ENCODE measurements around the gene ENOX1. TPM values are rescaled to one million over a fixed set of nuclear protein-coding genes. Genes with fewer than 3 reads are reported as not detected.

The ENOX1 gene
- total RNA-seq, 1 experiment from 2014 or later, result 0.07 TPM

DNA sequence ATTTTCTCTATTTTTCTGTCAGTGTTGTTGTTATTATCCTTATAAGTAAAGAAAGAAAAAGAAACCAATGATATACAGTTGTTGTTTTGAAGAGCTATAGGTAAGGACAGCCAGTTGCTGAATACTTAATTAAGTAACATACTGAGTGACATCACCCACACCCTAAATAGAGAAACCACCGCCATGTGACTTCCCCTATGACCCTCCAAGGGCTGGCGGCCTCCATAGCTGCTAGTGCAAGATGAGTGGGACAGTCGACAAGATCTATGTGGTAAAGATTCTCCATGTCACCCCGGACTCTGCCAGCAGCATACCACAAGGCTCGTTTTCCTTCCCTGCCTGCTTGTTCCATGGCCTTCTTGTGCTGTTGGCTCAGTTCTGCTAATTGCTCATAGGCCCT is 542.3 kb downstream of the ENOX1 start:
- no peak for DNase-seq
- H3K36me3 ChIP-seq (replicated peaks; ENCODE audit: control insufficient read depth, insufficient read depth, low read length), result no peaks in the 10 kb centered on the region
- no peaks in the 10 kb centered on the region for H3K27me3 ChIP-seq (ENCODE audit: control insufficient read depth, insufficient read depth, low read length)
- no peak overlapping the region for H3K4me3 ChIP-seq (ENCODE audit: insufficient read depth, low read depth, low read length)

DNA sequence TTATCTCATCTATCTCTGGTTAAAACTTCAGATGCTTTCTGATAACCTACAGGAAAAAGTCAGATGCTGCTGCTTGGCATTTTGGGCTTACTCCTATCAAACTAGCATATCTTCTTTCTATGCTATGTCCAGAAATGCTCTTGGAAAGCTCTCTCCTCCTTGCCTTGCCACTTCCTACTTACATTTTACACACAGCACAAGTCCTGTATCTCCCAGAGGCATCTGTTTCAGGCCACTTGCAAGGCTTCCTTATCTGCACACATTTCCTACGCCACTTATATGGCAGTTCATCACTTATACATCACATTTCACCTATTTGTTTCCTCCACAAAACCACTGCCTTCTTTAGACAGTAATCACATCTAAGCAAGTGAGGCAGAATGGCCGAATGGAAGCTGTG is 543.1 kb downstream of the ENOX1 start:
- Histone ChIP-seq H3K27me3 (ENCODE audit: control insufficient read depth, insufficient read depth, low read length) (no peaks in the 10 kb centered on the region), H3K36me3 (replicated peaks; ENCODE audit: control insufficient read depth, insufficient read depth, low read length) (no peaks in the 10 kb centered on the region), H3K4me3 (ENCODE audit: insufficient read depth, low read depth, low read length) (no peak overlapping the region)
- no peak for DNase-seq

DNA sequence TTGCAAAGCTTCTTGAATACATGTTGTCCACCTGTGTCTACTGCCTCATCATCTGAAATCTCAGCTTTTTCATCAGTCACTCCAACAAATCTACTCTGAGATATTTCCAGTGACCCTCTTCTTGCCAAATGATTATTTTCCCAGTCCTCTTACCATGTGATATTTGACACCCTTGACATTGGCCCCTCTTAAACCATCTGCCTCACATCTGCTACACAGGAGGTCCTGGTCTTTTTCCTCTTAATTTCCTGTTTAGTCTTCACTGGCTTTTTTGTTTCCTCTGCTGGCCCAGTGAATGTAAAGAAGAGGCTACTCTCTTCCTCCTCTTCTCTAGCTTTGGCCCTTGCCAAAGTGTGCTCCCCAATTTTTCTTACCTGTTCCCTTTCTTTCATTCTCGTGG is 544.7 kb downstream of the ENOX1 start:
- DNase-seq, result no peak
- no peak overlapping the region for H3K4me3 ChIP-seq (ENCODE audit: insufficient read depth, low read depth, low read length)
- no peaks in the 10 kb centered on the region for H3K27me3 ChIP-seq (ENCODE audit: control insufficient read depth, insufficient read depth, low read length)
- no peaks in the 10 kb centered on the region for H3K36me3 ChIP-seq (replicated peaks; ENCODE audit: control insufficient read depth, insufficient read depth, low read length)

DNA sequence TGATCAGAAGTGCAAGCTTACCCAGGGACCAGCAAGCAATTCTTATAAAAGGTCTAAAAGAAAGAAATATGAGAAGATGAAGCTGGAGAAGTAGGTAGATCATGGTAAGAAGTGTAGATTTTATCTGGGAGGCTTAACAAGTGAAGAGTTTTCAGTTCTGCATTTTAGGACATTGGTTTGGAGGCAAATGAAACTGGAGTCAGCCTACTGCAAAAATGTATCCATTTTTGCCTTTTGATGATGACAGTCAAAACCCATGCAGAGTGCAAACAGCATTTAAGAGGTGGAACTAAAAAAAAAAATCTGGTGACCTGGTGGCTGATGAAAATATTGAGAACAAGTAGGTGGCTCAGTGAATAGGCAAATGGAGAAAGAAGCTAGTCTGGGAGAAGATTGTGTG is 546.5 kb downstream of the ENOX1 start:
- no peaks in the 10 kb centered on the region for H3K36me3 ChIP-seq (replicated peaks; ENCODE audit: control insufficient read depth, insufficient read depth, low read length)
- H3K4me3 ChIP-seq (ENCODE audit: insufficient read depth, low read depth, low read length), result no peak overlapping the region
- DNase-seq, result no peak
- no peaks in the 10 kb centered on the region for H3K27me3 ChIP-seq (ENCODE audit: control insufficient read depth, insufficient read depth, low read length)

DNA sequence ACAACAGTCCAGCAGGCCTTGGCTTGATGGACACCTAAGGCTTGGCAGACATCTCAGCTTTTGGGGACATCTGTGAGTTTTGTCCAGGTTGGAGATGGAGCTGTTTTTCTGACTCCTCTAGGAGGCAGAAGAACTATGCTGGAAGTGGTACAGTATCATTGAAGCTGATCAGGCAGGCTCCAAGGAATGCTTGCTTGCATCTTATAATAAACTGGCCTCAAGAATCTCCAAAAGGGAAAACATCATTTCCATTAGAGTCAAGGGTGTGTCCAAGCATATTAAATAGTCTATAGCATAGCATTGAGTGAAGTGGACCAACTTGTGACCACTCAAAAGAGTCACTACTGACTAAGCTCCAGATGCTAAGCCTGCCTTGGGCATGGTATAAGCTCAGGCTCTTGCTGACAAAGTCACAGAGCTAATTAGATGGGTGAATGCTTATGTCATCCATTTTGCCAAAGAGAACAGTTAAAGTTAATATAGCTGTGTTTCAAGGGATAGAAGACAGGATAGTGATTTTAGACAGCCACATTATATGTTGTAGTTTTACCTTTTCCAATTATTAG is 547.4 kb downstream of the ENOX1 start:
- Histone ChIP-seq H3K36me3 (replicated peaks; ENCODE audit: control insufficient read depth, insufficient read depth, low read length) (no peaks in the 10 kb centered on the region), H3K27me3 (ENCODE audit: control insufficient read depth, insufficient read depth, low read length) (no peaks in the 10 kb centered on the region), H3K4me3 (ENCODE audit: insufficient read depth, low read depth, low read length) (no peak overlapping the region)
- DNase-seq, result no peak

DNA sequence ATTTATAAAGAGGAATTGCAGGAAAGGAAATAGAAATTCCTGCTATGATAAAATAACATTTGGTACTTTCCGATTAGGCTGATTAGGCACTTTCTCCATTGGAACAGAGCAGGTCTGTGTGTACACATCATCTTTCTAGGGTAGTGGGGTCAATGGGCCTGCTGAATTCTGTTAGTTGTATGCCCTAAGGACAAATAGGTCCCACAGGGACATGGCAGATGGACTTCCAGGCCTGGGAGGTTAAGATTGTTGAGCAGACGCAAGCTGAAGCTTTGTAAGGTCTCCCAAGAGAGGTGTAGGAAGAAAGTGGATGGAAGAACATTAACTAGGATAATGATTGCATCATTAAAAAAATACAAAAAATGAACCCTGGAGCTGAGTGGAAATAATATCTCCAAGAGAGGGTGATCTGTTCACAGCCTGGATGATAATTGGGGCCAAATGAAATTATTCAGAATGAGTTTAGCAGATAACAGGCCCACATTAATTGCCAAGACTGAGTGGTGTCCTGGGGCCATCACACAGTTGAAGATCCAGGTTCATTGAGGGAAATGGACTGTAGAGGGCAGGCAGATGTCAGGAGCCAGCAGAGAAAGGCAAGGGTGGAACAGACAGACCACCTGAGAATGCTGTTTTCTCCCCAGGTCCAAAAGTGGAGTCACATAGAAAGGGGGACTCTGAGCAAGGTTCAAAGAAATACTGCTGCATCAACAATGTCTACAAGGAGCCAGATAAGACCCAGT is 548.3 kb downstream of the ENOX1 start:
- Histone ChIP-seq H3K36me3 (replicated peaks; ENCODE audit: control insufficient read depth, insufficient read depth, low read length) (no peaks in the 10 kb centered on the region), H3K4me3 (ENCODE audit: insufficient read depth, low read depth, low read length) (no peak overlapping the region), H3K27me3 (ENCODE audit: control insufficient read depth, insufficient read depth, low read length) (no peaks in the 10 kb centered on the region)
- no peak for DNase-seq

DNA sequence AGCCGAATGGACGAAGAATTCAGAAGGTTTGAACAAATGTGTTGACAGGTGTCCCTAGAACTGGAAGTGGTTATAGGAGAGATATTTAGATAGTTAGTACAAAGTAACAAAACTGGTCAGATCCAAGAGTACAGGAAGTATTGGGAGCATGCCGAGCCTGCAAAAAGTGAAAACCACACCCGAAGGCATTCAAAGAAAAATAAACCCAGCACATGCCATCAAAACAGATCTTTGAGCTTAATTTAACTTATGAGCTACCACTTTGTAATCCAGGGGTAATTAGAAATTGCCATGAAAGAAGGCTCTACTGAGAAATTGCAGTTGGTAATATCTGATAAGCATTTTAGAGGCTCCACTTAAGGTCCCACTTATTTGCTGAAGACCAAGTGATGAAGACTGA is 549.2 kb downstream of the ENOX1 start:
- H3K4me3 ChIP-seq (ENCODE audit: insufficient read depth, low read depth, low read length), result no peak overlapping the region
- DNase-seq, result no peak

DNA sequence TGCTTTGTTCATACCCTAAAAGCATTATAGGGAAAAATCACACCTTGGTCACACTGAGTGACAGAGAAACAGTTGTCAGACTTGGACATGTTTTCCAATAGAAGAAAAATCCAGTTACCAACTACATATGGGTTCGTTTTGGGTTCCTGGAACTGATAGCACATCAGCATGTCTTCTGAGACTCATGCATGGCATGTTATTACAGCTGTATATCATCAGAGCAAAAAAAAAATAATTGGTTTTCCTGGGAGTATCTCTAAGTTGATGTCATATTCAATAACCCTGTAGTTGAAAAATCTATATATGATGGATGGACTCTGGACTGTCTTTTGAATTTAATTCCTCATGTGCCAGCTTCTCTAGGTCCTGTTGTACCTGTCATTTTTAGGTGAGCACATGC is 551.7 kb downstream of the ENOX1 start:
- H3K4me3 ChIP-seq (ENCODE audit: insufficient read depth, low read depth, low read length), result no peak overlapping the region
- no peaks in the 10 kb centered on the region for H3K36me3 ChIP-seq (replicated peaks; ENCODE audit: control insufficient read depth, insufficient read depth, low read length)
- no peak for DNase-seq
- H3K27me3 ChIP-seq (ENCODE audit: control insufficient read depth, insufficient read depth, low read length), result no peaks in the 10 kb centered on the region

More for the DNA sequence above, 549.2 kb downstream of the ENOX1 start:
- H3K27me3 ChIP-seq (ENCODE audit: control insufficient read depth, insufficient read depth, low read length), result no peaks in the 10 kb centered on the region
- no peaks in the 10 kb centered on the region for H3K36me3 ChIP-seq (replicated peaks; ENCODE audit: control insufficient read depth, insufficient read depth, low read length)

DNA sequence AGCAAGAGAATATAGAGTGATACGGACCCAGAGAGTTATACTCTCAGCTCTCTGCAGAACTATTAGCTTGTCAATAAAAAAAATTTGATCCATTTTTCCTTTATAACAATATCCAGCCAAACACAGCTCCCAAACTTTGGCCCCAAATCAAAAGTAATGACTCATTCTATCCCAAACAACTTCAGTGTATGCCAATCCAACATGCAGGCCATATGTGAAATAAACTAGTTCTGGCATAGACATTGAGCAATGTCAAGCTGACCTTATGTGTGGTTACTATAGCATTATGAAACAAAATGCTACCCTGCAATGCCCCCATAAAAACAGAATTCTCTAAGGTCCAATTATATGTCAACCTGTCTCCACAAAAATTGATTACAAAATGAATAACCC is 553.9 kb downstream of the ENOX1 start:
- DNase-seq, result no peak
- Histone ChIP-seq H3K27me3 (ENCODE audit: control insufficient read depth, insufficient read depth, low read length) (no peaks in the 10 kb centered on the region), H3K4me3 (ENCODE audit: insufficient read depth, low read depth, low read length) (no peak overlapping the region), H3K36me3 (replicated peaks; ENCODE audit: control insufficient read depth, insufficient read depth, low read length) (no peaks in the 10 kb centered on the region)

DNA sequence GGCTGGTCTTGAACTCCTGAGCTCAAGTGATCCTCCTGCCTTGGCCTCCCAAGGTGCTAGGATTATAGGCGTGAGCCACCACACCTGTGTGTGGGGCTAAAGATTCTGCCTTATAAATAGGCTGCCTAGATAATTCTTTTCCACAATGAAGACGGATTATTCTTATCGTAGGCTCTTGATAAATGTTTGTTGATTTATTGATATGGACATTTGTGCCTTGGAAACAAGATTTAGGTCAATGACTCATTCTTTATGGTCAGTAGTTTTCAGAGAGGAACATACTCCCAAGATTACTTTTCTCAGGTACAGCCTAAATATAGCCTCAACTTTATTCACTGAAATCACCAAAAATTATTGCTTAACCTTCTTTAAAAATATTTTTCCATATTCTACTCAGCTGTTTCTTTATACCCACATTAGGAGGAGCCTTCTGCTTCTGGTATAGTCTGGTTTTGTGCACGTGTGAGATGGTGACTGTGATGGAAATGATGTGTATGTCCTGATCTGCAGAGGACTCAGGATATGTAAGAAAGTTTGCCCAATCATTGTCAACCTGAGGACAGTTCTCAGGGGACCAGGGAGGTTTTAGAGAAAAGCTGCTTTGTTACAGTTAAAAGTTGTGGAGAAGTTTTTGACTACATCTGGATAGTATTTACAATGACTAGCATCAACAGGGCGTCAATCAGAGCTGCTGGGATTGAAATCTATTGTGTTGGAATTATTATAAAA is 554.5 kb downstream of the ENOX1 start:
- DNase-seq, result no peak
- Histone ChIP-seq H3K4me3 (ENCODE audit: insufficient read depth, low read depth, low read length) (no peak overlapping the region), H3K27me3 (ENCODE audit: control insufficient read depth, insufficient read depth, low read length) (no peaks in the 10 kb centered on the region)

DNA sequence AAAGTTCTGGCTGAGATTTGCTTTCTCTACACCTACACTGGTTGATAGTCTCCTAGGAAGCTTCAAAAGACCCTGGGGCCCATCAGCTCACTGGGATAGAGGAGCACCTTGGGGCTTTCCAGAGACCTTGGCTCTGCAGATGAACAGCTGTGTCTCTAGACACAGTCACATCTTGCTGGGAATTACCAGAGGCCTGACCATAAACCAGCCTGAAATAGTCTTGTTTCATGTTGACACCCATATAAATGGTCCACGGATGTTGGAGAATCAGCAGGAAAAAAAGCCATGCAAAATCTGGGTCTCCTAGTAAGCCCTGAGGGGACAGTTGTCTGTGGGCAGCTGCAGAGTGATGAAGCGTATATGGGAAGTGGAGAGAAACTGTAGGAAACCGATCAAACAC is 555.8 kb downstream of the ENOX1 start:
- no peak for DNase-seq
- no peaks in the 10 kb centered on the region for H3K36me3 ChIP-seq (replicated peaks; ENCODE audit: control insufficient read depth, insufficient read depth, low read length)
- H3K4me3 ChIP-seq (ENCODE audit: insufficient read depth, low read depth, low read length), result no peak overlapping the region
- H3K27me3 ChIP-seq (ENCODE audit: control insufficient read depth, insufficient read depth, low read length), result no peaks in the 10 kb centered on the region

More for the DNA sequence above, 554.5 kb downstream of the ENOX1 start:
- no peaks in the 10 kb centered on the region for H3K36me3 ChIP-seq (replicated peaks; ENCODE audit: control insufficient read depth, insufficient read depth, low read length)

DNA sequence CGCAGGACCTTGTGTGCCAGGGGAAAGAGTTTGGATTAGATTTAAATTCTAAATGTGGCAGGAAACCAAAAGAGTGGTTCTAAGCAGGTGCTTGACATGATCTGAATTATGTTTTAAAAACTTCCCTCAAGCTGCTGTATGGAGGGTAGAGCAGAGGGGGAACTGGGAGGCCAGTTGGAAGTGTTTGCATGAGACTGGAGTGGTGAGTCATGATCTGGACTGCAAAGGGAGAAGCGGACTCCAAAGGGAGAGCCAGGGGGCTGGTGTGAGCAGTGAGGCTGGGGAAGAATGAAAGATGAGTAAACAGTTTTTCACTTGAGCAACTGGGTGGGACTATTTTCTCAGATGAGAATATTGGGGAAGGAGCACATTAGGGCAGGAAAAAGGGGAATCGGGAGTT is 557.3 kb downstream of the ENOX1 start:
- DNase-seq, result no peak
- H3K27me3 ChIP-seq (ENCODE audit: control insufficient read depth, insufficient read depth, low read length), result no peaks in the 10 kb centered on the region
- no peak overlapping the region for H3K4me3 ChIP-seq (ENCODE audit: insufficient read depth, low read depth, low read length)
- H3K36me3 ChIP-seq (replicated peaks; ENCODE audit: control insufficient read depth, insufficient read depth, low read length), result no peaks in the 10 kb centered on the region

DNA sequence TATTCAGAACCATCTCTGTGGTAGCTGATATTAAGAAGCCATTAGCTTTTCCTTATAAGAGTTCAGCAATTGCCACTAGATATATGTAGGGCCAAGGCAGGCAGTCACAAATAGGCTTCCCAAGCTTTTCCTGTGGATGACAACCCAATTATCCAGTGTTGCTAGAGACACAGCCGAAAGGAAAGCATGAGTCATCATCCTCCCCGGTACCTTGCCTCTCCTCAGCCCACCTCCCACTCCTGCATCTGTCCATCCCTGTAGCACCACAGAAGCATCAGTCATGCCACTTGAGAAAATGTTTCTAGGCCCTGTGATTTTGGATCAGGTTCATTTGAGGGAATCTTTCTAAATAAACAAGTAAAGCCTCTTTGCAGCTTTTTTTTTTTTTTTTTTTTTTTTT is 559.1 kb downstream of the ENOX1 start:
- no peaks in the 10 kb centered on the region for H3K27me3 ChIP-seq (ENCODE audit: control insufficient read depth, insufficient read depth, low read length)
- no peak overlapping the region for H3K4me3 ChIP-seq (ENCODE audit: insufficient read depth, low read depth, low read length)
- H3K36me3 ChIP-seq (replicated peaks; ENCODE audit: control insufficient read depth, insufficient read depth, low read length), result no peaks in the 10 kb centered on the region
- no peak for DNase-seq

DNA sequence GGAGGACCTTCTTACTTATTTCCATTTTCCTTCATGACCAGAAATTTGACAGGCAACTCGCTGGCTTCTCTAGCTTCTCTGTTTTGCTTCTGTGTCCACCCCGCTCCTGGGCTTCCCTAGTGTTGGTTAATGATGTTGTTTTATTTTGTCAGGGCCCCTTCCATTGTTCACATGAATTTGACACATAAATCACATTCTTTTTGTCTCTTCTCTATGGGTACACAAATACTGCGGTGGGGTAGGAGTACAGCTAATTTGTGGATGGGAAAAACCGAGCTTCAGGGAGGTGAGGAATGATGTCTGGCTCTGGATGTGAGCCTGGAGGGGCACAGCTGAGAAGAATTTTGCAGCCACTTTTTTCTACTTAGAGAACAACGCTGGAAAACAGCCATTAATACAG is 563.6 kb downstream of the ENOX1 start:
- DNase-seq, result no peak
- Histone ChIP-seq H3K4me3 (ENCODE audit: insufficient read depth, low read depth, low read length) (no peak overlapping the region), H3K36me3 (replicated peaks; ENCODE audit: control insufficient read depth, insufficient read depth, low read length) (no peaks in the 10 kb centered on the region), H3K27me3 (ENCODE audit: control insufficient read depth, insufficient read depth, low read length) (no peaks in the 10 kb centered on the region)

DNA sequence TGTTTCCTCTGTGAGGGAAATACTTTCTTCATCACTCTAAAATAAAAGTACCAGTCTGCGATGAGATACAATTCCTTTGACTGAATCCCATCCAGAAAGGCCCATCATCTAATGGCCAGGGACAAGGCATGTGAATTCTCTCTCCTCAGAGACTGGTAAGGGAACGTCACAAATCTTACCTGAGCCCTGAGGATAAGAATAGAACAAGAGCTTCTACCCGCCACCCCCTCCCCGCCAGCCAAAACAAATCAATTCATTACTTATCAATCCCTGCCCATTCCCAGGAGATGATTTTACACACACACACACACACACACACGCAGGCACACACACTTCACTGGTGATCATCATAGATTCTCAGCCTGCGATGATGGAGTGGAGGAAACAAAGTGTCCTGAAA is 564.7 kb downstream of the ENOX1 start:
- H3K36me3 ChIP-seq (replicated peaks; ENCODE audit: control insufficient read depth, insufficient read depth, low read length), result no peaks in the 10 kb centered on the region
- no peak overlapping the region for H3K4me3 ChIP-seq (ENCODE audit: insufficient read depth, low read depth, low read length)
- no peaks in the 10 kb centered on the region for H3K27me3 ChIP-seq (ENCODE audit: control insufficient read depth, insufficient read depth, low read length)
- no peak for DNase-seq
